Motor neuron (in vitro differentiated cells): ENCODE data around the gene SLC22A17. TPM values are rescaled to one million over a fixed set of nuclear protein-coding genes. Genes with fewer than 3 reads are reported as not detected.

Experiments used
- total RNA-seq, 8 experiments: library from RNA; unstranded; fragments of 300-600 nt; gene quantifications; 2 replicates each; pipeline versions ENCODE4 v1.2.3 to v1.2.4, GENCODE V29; 2022

The SLC22A17 gene
- total RNA-seq, 8 experiments from 2014 or later, result 3.1 to 110 (median 39.3) TPM

Other genes with a start within 250 kb of the SLC22A17 start
- gene CIROP, start 247.9 kb downstream of the SLC22A17 start, total RNA-seq, result under 1 TPM in 6 of 8 experiments, not detected in 2; 0.05 to 0.22 (median 0.18) TPM
- 1 to 10 TPM in 1 of 8 experiments, under 1 TPM in 1, not detected in 6; 0.52 to 1.6 TPM for gene CEBPE, start 233.6 kb downstream of the SLC22A17 start, total RNA-seq
- gene SLC7A8, start 169.2 kb downstream of the SLC22A17 start, total RNA-seq, result 10 to 100 TPM in 3 of 8 experiments, 1 to 10 TPM in 4, under 1 TPM in 1; 0.96 to 55.9 (median 3.4) TPM
- not detected for gene RNF212B, start 115.0 kb downstream of the SLC22A17 start, total RNA-seq
- 1 to 10 TPM; 3.5 to 9.9 (median 7.4) TPM for gene HOMEZ, start 66.8 kb downstream of the SLC22A17 start, total RNA-seq
- 10 to 100 TPM in 6 of 8 experiments, 1 to 10 TPM in 2; 6.1 to 21.3 (median 12.6) TPM for gene PPP1R3E, start 50.0 kb downstream of the SLC22A17 start, total RNA-seq
- gene BCL2L2, start 46.1 kb downstream of the SLC22A17 start, total RNA-seq, result 10 to 100 TPM; 12.6 to 37.7 (median 19.0) TPM
- 100 to 1,000 TPM in 4 of 8 experiments, 10 to 100 TPM in 4; 57.2 to 162 (median 91.9) TPM for gene PABPN1, start 31.4 kb downstream of the SLC22A17 start, total RNA-seq
- 1 to 10 TPM; 1.0 to 9.6 (median 2.8) TPM for gene EFS, start 12.3 kb upstream of the SLC22A17 start, total RNA-seq
- gene IL25, start 19.9 kb upstream of the SLC22A17 start, total RNA-seq, result under 1 TPM in 4 of 8 experiments, not detected in 4; 0.14 to 0.66 (median 0.44) TPM
- 1 to 10 TPM in 1 of 8 experiments, under 1 TPM in 6, not detected in 1; 0.05 to 2.0 (median 0.40) TPM for gene CMTM5, start 24.2 kb upstream of the SLC22A17 start, total RNA-seq
- under 1 TPM in 5 of 8 experiments, not detected in 3; 0.05 to 0.47 (median 0.14) TPM for gene MYH6, start 55.4 kb upstream of the SLC22A17 start, total RNA-seq
- gene MYH7, start 82.8 kb upstream of the SLC22A17 start, total RNA-seq, result under 1 TPM in 7 of 8 experiments, not detected in 1; 0.04 to 0.93 (median 0.14) TPM
- gene NGDN, start 116.8 kb upstream of the SLC22A17 start, total RNA-seq, result 10 to 100 TPM; 38.1 to 67.6 (median 56.4) TPM
- gene ZFHX2, start 198.9 kb upstream of the SLC22A17 start, total RNA-seq, result 1 to 10 TPM; 2.3 to 7.9 (median 4.7) TPM
- 10 to 100 TPM; 10.4 to 30.8 (median 14.9) TPM for gene THTPA, start 203.4 kb upstream of the SLC22A17 start, total RNA-seq
- 100 to 1,000 TPM in 1 of 8 experiments, 10 to 100 TPM in 6, 1 to 10 TPM in 1; 7.5 to 125 (median 25.5) TPM for gene AP1G2, start 214.9 kb upstream of the SLC22A17 start, total RNA-seq
- 10 to 100 TPM in 7 of 8 experiments, 1 to 10 TPM in 1; 1.6 to 41.5 (median 21.9) TPM for gene JPH4, start 225.9 kb upstream of the SLC22A17 start, total RNA-seq